HepG2 (cell line): ENCODE measurements around the gene CXXC5. TPM values are rescaled to one million over a fixed set of nuclear protein-coding genes. Genes with fewer than 3 reads are reported as not detected.
A peak's percentile ranks its signal among the peaks of the same experiment; 100 is the strongest.

Source experiments
- AGO2 ChIP-seq: fragments of 200-400 bp; formaldehyde crosslinking; optimal IDR thresholded peaks from 2 replicates; pipeline ENCODE3; 2017; ENCODE audit warnings: mild to moderate bottlenecking, low read depth, low read length, moderate library complexity
- ARNT ChIP-seq: fragments of 450-650 bp; IDR thresholded peaks from 2 replicates; pipeline ENCODE4 v1.6.1; 2017
- CBX5 ChIP-seq: sonication (generic); formaldehyde crosslinking; IDR thresholded peaks from 2 replicates; pipeline ENCODE4 v1.4.0; 2020; ENCODE audit warnings: missing genetic modification reagents, borderline replicate concordance
- GATA4 ChIP-seq: sonication (generic); IDR thresholded peaks from 2 replicates; pipeline ENCODE4 v1.6.1; 2016; ENCODE audit warnings: antibody characterized with exemption, low read depth, borderline replicate concordance
- HOXA5 ChIP-seq: sonication (generic); formaldehyde crosslinking; IDR thresholded peaks from 2 replicates; pipeline ENCODE4 v1.4.0; 2020; ENCODE audit warnings: missing genetic modification reagents
- KLF16 ChIP-seq, 2 experiments: sonication (generic) in 1 of 2; formaldehyde crosslinking in 1 of 2; IDR thresholded peaks; 2 replicates each; pipeline versions ENCODE4 v1.6.1 to v1.8.0; 2016 to 2023; ENCODE audit warnings: missing genetic modification reagents in 2 of 2, missing compliant biosample characterization in 1 of 2
- PCBP1 ChIP-seq: fragments of 200-400 bp; formaldehyde crosslinking; IDR thresholded peaks from 2 replicates; pipeline ENCODE4 v1.6.1; 2017; ENCODE audit warnings: mild to moderate bottlenecking, low read depth, low read length, borderline replicate concordance
- RFXANK ChIP-seq: IDR thresholded peaks from 2 replicates; pipeline ENCODE4 v1.6.1; 2016
- RXRB ChIP-seq: IDR thresholded peaks from 2 replicates; pipeline ENCODE4 v1.6.1; 2016; ENCODE audit warnings: borderline replicate concordance, missing genetic modification reagents, missing compliant biosample characterization
- ZNF264 ChIP-seq: sonication (generic); formaldehyde crosslinking; IDR thresholded peaks from 2 replicates; pipeline ENCODE4 v1.4.0; 2020; ENCODE audit warnings: missing genetic modification reagents
- ZNF598 ChIP-seq: sonication (generic); formaldehyde crosslinking; IDR thresholded peaks from 2 replicates; pipeline ENCODE4 v1.5.1; 2020; ENCODE audit warnings: mild to moderate bottlenecking, missing genetic modification reagents, borderline replicate concordance
- ZNF607 ChIP-seq: sonication (generic); formaldehyde crosslinking; IDR thresholded peaks from 2 replicates; pipeline ENCODE4 v1.5.1; 2020; ENCODE audit warnings: missing genetic modification reagents, mild to moderate bottlenecking, borderline replicate concordance
- polyA plus RNA-seq, 8 experiments: library from polyadenylated mRNA; depleted of rRNA in 3 of 8; stranded (reverse) in 7 of 8; unstranded in 1 of 8; fragments of >200 nt; fragmentation: Illumina TruSeq in 4 of 8; extraction: Trizol in 4 of 8; gene quantifications; 2 replicates each; pipeline versions ENCODE4 v1.2.1 to v1.2.3, GENCODE V29; 2011 to 2016; ENCODE audit warnings: low read depth in 4 of 8, missing spikeins in 1 of 8, mixed read lengths in 1 of 8; ENCODE audit not compliant: insufficient read depth in 1 of 8
- total RNA-seq, 5 experiments: library from RNA; depleted of rRNA; stranded (reverse); fragments of >200 nt; fragmentation: Illumina TruSeq; extraction: Trizol; gene quantifications; 2 replicates each; pipeline ENCODE4 v1.2.3, GENCODE V29; 2016; ENCODE audit warnings: low read depth in 1 of 5
- TF ChIP-seq, protein P1 (sequence below): sonication (generic); formaldehyde crosslinking; IDR thresholded peaks from 2 replicates; pipeline ENCODE4 v1.4.0; 2020; ENCODE audit warnings: missing genetic modification reagents; ENCODE audit errors: not compliant biosample characterization
- TF ChIP-seq, protein P2 (sequence below): sonication (generic); formaldehyde crosslinking; IDR thresholded peaks from 2 replicates; pipeline ENCODE4 v1.5.0; 2020; ENCODE audit warnings: mild to moderate bottlenecking, low read depth, missing genetic modification reagents, borderline replicate concordance
- TF ChIP-seq, protein P3 (sequence below): sonication (generic); formaldehyde crosslinking; IDR thresholded peaks from 2 replicates; pipeline ENCODE4 v1.4.0; 2020; ENCODE audit warnings: mild to moderate bottlenecking, missing genetic modification reagents
- TF ChIP-seq, protein P4 (sequence below): sonication (generic); formaldehyde crosslinking; IDR thresholded peaks from 2 replicates; pipeline ENCODE4 v1.4.0; 2020; ENCODE audit warnings: mild to moderate bottlenecking, missing genetic modification reagents
- TF ChIP-seq, protein P5 (sequence below): IDR thresholded peaks from 2 replicates; pipeline ENCODE4 v1.6.1; 2016; ENCODE audit warnings: mild to moderate bottlenecking, missing biosample characterization, missing genetic modification reagents
- TF ChIP-seq, protein P6 (sequence below): sonication (generic); formaldehyde crosslinking; conservative IDR thresholded peaks from 2 replicates; pipeline ENCODE4 v1.4.0; 2020; ENCODE audit warnings: missing genetic modification reagents

Gene CXXC5
- total and polyA plus RNA-seq, 2 of the 13 experiments (the other 11 are each of a cell fraction or from before 2014, with no cell fraction given) = 32.3 to 33.0 TPM

DNA sequence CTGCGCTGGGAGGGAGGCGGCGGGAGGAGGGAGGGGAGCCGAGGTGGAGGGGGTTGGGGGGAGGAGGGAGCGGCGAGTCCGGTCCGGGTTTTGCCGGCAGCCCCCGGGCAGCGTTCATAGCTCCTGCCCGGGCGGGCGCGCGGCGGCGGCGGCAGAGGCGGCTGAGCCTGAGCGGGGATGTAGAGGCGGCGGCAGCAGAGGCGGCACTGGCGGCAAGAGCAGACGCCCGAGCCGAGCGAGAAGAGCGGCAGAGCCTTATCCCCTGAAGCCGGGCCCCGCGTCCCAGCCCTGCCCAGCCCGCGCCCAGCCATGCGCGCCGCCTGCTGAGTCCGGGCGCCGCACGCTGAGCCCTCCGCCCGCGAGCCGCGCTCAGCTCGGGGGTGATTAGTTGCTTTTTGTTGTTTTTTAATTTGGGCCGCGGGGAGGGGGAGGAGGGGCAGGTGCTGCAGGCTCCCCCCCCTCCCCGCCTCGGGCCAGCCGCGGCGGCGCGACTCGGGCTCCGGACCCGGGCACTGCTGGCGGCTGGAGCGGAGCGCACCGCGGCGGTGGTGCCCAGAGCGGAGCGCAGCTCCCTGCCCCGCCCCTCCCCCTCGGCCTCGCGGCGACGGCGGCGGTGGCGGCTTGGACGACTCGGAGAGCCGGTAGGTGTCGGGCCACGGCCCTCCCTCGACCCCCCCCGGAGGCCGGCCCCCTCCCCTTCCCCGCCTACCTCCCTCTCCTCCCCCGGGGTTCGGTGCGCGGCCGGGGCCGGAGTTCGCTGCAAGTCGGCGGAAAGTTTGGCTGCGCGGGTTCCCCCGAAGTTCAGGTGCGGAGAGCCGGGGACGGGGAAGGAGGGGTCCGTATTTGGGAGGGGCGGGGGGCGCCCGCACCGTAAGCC, at the start of gene CXXC5 (continued):
- TF ChIP-seq ZNF598 (CRISPR knock-in tag) (no peak), CBX5 (CRISPR knock-in tag) (no peak), ZNF607 (CRISPR knock-in tag) (0 out of 2 replicates have a peak, but pooled peaks have one; percentile 56), PCBP1 (peak; percentile 6; the same call in 1 of the 2 replicates), HOXA5 (peak; percentile 85), RFXANK (no peak), AGO2 (peak; percentile 43), ZNF264 (CRISPR knock-in tag) (no peak), KLF16 (CRISPR knock-in tag; IDR thresholded peaks at IDR 0.05) (0 out of 4 replicates have a peak, but pooled peaks of 1 of the 2 experiments have one; percentile 42), ARNT (no peak), GATA4 (no peak), RXRB (CRISPR knock-in tag) (no peak)
- TF ChIP-seq, protein P1, sequence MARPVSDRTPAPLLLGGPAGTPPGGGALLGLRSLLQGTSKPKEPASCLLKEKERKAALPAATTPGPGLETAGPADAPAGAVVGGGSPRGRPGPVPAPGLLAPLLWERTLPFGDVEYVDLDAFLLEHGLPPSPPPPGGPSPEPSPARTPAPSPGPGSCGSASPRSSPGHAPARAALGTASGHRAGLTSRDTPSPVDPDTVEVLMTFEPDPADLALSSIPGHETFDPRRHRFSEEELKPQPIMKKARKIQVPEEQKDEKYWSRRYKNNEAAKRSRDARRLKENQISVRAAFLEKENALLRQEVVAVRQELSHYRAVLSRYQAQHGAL (CRISPR knock-in tag) = no peak
- TF ChIP-seq, protein P2, sequence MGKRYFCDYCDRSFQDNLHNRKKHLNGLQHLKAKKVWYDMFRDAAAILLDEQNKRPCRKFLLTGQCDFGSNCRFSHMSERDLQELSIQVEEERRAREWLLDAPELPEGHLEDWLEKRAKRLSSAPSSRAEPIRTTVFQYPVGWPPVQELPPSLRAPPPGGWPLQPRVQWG (CRISPR knock-in tag) = no peak
- TF ChIP-seq, protein P3, sequence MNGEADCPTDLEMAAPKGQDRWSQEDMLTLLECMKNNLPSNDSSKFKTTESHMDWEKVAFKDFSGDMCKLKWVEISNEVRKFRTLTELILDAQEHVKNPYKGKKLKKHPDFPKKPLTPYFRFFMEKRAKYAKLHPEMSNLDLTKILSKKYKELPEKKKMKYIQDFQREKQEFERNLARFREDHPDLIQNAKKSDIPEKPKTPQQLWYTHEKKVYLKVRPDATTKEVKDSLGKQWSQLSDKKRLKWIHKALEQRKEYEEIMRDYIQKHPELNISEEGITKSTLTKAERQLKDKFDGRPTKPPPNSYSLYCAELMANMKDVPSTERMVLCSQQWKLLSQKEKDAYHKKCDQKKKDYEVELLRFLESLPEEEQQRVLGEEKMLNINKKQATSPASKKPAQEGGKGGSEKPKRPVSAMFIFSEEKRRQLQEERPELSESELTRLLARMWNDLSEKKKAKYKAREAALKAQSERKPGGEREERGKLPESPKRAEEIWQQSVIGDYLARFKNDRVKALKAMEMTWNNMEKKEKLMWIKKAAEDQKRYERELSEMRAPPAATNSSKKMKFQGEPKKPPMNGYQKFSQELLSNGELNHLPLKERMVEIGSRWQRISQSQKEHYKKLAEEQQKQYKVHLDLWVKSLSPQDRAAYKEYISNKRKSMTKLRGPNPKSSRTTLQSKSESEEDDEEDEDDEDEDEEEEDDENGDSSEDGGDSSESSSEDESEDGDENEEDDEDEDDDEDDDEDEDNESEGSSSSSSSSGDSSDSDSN (CRISPR knock-in tag) = peak; percentile 77; the same call in 1 of the 2 replicates
- TF ChIP-seq, protein P4, sequence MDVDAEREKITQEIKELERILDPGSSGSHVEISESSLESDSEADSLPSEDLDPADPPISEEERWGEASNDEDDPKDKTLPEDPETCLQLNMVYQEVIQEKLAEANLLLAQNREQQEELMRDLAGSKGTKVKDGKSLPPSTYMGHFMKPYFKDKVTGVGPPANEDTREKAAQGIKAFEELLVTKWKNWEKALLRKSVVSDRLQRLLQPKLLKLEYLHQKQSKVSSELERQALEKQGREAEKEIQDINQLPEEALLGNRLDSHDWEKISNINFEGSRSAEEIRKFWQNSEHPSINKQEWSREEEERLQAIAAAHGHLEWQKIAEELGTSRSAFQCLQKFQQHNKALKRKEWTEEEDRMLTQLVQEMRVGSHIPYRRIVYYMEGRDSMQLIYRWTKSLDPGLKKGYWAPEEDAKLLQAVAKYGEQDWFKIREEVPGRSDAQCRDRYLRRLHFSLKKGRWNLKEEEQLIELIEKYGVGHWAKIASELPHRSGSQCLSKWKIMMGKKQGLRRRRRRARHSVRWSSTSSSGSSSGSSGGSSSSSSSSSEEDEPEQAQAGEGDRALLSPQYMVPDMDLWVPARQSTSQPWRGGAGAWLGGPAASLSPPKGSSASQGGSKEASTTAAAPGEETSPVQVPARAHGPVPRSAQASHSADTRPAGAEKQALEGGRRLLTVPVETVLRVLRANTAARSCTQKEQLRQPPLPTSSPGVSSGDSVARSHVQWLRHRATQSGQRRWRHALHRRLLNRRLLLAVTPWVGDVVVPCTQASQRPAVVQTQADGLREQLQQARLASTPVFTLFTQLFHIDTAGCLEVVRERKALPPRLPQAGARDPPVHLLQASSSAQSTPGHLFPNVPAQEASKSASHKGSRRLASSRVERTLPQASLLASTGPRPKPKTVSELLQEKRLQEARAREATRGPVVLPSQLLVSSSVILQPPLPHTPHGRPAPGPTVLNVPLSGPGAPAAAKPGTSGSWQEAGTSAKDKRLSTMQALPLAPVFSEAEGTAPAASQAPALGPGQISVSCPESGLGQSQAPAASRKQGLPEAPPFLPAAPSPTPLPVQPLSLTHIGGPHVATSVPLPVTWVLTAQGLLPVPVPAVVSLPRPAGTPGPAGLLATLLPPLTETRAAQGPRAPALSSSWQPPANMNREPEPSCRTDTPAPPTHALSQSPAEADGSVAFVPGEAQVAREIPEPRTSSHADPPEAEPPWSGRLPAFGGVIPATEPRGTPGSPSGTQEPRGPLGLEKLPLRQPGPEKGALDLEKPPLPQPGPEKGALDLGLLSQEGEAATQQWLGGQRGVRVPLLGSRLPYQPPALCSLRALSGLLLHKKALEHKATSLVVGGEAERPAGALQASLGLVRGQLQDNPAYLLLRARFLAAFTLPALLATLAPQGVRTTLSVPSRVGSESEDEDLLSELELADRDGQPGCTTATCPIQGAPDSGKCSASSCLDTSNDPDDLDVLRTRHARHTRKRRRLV = no peak
- TF ChIP-seq, protein P5, sequence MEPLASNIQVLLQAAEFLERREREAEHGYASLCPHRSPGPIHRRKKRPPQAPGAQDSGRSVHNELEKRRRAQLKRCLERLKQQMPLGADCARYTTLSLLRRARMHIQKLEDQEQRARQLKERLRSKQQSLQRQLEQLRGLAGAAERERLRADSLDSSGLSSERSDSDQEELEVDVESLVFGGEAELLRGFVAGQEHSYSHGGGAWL (CRISPR knock-in tag) = peak; percentile 54; the same call in 1 of the 2 replicates
- TF ChIP-seq, protein P6, sequence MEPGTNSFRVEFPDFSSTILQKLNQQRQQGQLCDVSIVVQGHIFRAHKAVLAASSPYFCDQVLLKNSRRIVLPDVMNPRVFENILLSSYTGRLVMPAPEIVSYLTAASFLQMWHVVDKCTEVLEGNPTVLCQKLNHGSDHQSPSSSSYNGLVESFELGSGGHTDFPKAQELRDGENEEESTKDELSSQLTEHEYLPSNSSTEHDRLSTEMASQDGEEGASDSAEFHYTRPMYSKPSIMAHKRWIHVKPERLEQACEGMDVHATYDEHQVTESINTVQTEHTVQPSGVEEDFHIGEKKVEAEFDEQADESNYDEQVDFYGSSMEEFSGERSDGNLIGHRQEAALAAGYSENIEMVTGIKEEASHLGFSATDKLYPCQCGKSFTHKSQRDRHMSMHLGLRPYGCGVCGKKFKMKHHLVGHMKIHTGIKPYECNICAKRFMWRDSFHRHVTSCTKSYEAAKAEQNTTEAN (CRISPR knock-in tag) = no peak
